ENCODE data around the gene SDF4.

Gene SDF4

GRCh38 chr1:1268284-1268682 lies 36.5 kb upstream of the SDF4 start:
- no peak for TF ChIP-seq CTCF (IDR thresholded peaks at IDR 0.05; ENCODE audit: control extremely low read depth, extremely low read depth, low read depth, missing control alignments)
- CTCF ChIA-PET: no interaction called here
- DNase-seq (ENCODE audit: extremely low spot score): no peak
- POLR2A ChIA-PET: no interaction called here

- ChIA-PET POLR2A (no interaction called here), CTCF (interaction anchor here (2.0 kb wide), 1 partner anchor 145 kb away, joined by 6 read pairs; no protein-coding TSS in a partner anchor)
- DNase-seq (ENCODE audit: extremely low spot score): no peak
- no peak for TF ChIP-seq CTCF (IDR thresholded peaks at IDR 0.05; ENCODE audit: control extremely low read depth, extremely low read depth, low read depth, missing control alignments)
Observed at GRCh38 chr1:1267488-1268283, 35.9 kb upstream of the SDF4 start.

GRCh38 chr1:1264868-1265272 lies 33.1 kb upstream of the SDF4 start:
- no peak for DNase-seq (ENCODE audit: extremely low spot score)
- ChIA-PET POLR2A (no interaction called here), CTCF (interaction anchor here (1.3 to 1.4 kb wide), 2 partner anchors 14 to 281 kb away, joined by 3 to 4 read pairs; no protein-coding TSS in a partner anchor)
- TF ChIP-seq CTCF (IDR thresholded peaks at IDR 0.05; ENCODE audit: control extremely low read depth, extremely low read depth, low read depth, missing control alignments): no peak

- POLR2A ChIA-PET: no interaction called here
- DNase-seq (ENCODE audit: extremely low spot score): no peak
- CTCF ChIA-PET: interaction anchor here (1.1 to 1.4 kb wide), 3 partner anchors 13 to 280 kb away, joined by 3 to 4 read pairs (median 3); no protein-coding TSS in a partner anchor
- TF ChIP-seq CTCF (IDR thresholded peaks at IDR 0.05; ENCODE audit: control extremely low read depth, extremely low read depth, low read depth, missing control alignments): no peak
Observed at GRCh38 chr1:1264026-1264425, 32.2 kb upstream of the SDF4 start.

GRCh38 chr1:1262758-1263157 lies 31.0 kb upstream of the SDF4 start:
- ChIA-PET POLR2A (no interaction called here), CTCF (interaction anchor here (1.3 kb wide), 1 partner anchor 29 kb away, joined by 3 read pairs; no protein-coding TSS in a partner anchor)
- no peak for DNase-seq (ENCODE audit: extremely low spot score)
- TF ChIP-seq CTCF (IDR thresholded peaks at IDR 0.05; ENCODE audit: control extremely low read depth, extremely low read depth, low read depth, missing control alignments): no peak

- TF ChIP-seq CTCF (IDR thresholded peaks at IDR 0.05; ENCODE audit: control extremely low read depth, extremely low read depth, low read depth, missing control alignments): no peak
- DNase-seq (ENCODE audit: extremely low spot score): no peak
- POLR2A ChIA-PET: no interaction called here
- CTCF ChIA-PET: interaction anchor here (1.0 to 1.3 kb wide), 2 partner anchors 9 to 30 kb away, joined by 3 read pairs; no protein-coding TSS in a partner anchor
Observed at GRCh38 chr1:1262071-1262470, 30.3 kb upstream of the SDF4 start.

All from GM10248 (cell line).